TTC549 (cell line): ENCODE measurements around the gene NBDY.
"Not testable (repeated sequence)": the region's sequence is repeated elsewhere in the genome, so short reads cannot be mapped to it uniquely, and the experiment has no call there.

Experiments used
- FAIRE-seq: peaks from 2 replicates; lab custom pipeline; 2012; peaks lifted over from hg19 to GRCh38; lab: Jason Lieb, UNC

The NBDY gene, protein sequence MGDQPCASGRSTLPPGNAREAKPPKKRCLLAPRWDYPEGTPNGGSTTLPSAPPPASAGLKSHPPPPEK

DNA sequence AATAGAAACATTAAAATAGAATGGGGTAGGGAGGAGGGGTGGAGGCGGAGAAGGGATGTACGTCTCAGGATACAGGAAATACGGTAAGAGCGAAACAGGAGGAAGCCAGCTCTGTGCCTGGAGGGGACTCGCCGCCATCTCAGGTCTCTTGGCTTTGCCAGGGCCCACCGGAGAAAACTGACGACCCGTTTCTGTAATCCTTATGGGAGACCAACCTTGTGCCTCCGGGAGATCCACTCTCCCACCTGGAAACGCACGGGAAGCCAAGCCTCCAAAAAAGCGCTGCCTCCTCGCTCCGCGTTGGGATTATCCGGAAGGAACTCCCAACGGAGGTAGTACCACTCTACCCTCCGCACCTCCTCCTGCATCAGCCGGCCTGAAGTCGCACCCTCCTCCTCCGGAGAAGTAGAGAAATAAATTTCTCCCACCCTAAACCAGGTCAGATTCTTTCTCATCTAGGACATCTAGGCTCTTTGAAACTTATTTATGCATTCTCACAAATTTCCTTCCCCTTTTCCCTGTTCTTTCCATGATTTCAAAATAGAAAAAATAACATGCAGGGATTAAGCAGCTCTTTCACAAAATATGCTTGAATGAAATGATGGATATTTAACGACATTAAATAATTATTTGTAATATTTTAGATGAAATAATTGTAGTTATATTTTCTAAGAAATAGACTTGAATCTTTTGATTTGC lies at the start of gene NBDY:
NBDY (plus strand) TSS at position 92 of the 699 bp plus-strand sequence; CDS start at position 203, 111 bp downstream.
- no peak for FAIRE-seq

DNA sequence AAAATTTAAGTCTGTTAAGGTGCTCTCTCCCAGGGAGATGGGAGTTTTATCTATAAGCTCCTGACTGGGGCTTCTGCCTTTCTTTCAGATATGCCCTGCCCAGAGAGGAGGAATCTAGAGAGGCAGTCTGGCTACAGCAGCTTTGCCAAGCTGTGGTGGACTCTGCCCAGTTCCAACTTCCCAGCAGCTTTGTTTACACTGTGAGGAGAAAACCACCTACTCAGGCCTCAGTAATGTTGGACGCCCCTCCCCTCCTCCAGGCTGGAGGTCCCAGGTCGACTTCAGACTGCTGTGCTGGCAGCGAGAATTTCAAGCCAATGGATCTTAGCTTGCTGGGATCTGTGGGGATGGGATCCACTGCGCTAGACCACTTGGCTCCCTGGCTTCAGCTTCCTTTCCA lies 24.5 kb upstream of the NBDY start:
- FAIRE-seq: not testable (repeated sequence)

DNA sequence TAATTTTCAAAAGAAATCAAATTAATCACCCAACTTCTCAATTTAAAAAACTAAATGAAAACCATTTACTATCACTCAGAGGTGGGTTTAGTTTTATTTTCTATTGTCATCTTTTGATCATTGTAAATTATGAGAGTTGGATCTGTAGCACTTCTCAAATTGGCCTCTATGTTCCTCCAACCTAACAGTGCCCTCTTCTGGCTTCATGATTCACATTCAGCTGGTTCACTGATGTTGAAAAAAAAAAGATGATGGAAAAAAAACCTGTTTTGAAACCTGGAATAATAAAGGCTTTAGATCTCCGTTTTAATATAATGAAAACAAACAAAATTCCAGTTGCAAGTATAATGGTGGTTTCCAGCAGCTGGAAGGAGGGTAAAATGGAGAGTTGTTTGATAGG lies 2.4 kb upstream of the NBDY start:
- peak; percentile 91 for FAIRE-seq

DNA sequence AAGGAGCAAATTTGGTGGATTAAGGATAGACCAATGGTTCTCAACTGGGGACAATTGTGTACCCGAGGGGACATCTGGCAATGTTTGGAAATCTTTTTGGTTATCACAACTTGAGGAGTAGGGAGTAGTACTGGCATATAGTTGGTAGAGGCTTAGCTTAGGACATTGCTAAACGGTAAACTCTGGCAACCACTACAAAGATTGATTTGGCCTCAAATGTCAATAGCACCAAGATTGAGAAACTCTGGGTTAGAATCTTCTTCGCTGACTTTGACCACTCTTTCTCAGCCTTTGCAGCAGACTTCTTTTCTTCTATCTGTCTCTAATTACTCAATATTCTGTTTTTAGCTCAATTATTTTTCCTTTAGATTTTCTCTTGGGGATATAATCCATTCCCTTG lies 1.5 kb upstream of the NBDY start:
- no peak for FAIRE-seq

DNA sequence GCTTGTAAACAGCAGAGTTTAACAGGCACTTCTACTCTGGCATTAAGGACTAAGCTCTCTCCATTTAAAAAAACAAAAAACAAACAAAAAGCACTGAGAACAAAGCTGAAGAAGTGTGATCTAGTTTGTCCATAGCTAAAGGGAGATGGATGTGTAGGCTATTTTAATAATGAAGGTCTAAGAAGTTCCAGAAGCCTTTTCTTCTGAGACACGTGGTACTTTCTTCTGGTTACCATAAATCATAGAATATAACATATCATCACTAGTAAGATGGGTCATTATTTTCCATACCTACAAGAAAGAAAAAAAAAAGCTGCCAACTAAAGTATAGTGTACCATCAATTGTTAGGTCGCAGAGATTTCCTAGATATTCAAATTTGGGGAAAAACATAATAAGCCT lies 722 bp upstream of the NBDY start:
- no peak for FAIRE-seq

DNA sequence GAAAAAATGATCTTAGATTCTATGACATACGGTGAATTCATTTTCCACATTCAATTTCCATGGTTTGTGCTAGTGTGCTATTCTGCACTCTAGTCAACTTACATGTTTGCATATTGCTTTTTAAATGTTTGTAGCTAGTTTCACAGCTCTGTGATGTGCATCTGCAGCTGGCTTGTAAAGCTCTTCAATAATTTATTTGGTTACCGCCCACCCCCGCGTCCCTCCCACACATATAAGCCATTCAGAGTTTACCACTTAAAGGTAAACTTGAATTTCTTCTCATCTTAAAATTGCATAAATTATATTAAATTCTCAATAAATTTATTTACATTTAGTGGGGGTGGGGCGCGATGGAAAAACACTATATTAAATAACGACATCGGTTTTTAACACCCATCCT lies 291 bp upstream of the NBDY start:
- no peak for FAIRE-seq

DNA sequence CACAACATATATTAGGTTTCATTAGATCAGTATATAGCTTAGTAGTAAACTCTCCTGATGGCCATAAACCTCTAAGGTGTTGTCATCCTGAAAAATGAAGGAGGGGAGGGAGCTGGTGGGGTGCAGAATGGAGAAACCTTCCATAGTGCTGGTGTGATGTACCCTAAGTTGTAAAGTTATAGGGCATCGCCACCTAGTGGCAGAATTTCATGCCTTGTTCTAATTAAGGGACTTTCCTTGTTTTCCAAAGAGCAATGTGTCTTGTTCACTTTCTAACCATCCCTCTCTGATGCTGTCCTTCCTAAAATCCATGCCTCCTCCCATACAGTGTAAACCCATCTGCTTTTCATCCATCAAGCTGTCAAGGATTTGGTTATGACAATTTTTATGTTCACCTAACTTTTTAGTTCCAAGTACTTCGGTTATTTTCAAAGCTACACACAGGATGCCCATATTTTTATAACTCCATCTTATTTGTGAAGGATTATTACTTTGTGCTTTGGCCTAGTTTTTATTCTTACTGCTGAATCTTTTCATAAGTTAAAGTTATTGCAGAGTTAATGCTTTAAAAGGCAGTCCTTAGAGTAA lies 4.5 kb downstream of the NBDY start:
- no peak for FAIRE-seq

DNA sequence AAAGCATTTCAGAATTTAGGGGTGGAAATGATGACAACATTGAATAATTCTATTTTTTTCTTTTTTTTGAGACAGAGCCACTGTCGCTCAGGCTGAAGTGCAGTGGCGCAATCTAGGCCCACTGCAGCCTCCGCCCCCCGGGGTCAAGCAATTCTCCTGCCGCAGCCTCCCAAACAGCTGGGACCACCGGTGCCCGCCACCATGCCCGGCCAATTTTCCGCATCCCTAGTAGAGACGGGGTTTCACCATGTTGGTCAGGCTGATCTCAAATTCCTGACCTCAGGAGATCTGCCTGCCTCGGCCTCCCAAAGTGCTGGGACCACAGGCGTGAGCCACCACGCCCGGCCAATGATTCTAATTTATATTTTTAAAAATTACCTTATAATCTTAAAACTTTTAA lies 7.2 kb downstream of the NBDY start:
- FAIRE-seq: no peak

DNA sequence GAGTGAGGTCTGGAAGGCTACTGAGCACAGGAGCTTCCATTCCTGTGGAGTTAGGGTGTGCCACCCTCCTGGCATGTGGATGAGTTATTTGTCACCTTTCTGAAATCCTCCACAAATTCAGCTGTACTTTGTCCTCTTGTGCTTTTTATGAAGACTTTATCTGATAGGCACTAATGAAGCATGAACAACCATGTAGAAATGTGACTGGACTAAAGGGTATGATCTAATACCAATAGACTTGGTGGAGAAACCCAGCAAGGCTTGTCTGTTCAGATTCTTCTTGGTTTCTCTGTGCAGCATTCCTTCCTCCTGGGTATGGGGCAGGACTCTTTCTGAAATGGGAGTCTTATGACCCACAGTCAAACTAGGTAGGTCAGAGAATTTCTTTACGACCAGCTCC lies 9.6 kb downstream of the NBDY start:
- no peak for FAIRE-seq

DNA sequence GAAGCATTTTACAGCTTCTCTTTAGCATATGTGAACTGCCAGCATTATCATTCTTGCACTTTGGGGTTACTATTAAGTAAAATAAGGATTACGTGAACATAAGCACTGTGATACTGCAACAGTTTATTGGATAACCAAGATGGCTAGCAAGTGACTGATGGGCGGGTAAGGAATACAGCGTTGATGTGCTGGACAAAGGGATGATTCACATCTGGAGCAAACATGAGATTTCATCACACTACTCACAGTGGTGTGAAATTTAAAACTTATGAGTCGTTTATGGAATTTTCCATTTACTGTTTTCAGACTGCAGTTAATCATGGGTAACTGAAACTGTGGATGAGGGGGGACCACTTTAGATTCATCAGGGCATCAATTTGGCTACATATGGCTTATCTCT lies 16.0 kb downstream of the NBDY start:
- no peak for FAIRE-seq

DNA sequence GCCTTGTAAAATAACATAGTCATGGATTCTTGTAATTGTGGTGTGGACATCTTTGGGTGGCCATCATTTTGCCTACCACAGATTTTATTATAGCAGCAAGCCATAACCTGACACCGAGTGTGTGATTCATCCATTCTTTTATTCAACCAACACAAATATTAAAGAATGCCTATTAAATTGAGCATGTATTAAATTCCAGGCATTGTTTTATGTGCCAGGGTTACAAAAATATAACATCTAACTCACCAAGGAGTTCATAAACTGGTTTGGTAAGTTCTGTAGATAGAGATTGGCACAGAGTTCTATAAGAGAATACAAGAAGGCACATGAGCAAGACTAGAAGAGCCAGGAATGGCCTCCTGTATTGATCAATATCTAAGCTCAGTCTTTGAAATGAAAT lies 18.0 kb downstream of the NBDY start:
- no peak for FAIRE-seq

DNA sequence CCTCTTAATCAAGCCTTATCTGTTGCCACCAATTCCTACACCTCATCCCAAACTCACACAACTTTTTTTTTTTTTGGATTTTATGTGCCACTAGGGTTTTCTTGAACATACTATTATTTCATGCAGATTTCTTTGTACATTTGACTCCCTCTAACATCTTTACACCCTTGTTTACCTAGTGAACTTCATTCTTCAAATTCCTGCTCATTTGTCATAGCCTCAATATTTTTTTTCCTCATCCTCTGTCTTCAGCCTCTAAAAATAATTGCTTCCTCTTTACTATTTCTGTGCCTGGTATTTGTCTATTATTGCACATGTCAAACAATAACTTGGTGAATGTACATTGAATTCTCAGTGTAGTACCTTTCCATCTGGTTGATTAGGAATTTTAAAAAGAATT lies 22.0 kb downstream of the NBDY start:
- FAIRE-seq: no peak

DNA sequence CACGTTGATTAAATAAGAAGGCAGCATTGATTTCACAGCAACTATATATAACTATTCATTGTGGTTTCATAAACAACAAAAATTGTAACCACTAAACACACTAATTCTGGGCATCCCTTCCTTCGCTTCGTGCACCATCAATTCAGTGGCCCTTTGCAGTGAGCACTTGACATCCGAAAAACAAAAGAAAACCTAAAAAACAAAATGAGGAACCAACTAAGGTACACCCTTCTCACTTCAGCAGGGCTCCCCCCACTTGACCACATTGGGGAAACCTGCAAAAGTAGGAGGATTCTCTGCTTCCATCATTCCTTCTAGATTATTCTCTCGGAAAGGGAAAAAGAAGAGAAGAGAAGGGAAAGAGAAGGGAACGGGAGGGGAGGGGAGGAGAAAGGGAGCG lies 28.3 kb downstream of the NBDY start:
- FAIRE-seq: no peak

DNA sequence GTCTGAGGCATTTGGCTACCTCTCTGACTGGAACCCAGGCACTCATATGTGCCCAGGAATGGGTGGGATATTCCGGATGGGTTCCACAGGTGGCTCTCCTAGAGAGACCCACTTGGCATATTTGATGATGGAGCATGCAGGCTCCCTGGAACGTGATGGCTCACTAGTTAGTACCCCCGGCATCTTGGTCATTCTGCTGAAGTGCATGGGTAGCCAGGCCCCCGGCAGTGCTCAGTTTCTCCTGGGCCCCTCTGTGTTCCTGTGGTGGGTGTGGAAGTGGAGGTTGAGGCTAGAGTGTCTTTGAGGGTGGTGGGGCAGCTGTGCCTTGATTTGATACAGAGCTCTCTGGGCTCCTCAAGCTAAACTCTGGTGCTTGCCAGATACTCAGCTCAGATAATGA lies 29.4 kb downstream of the NBDY start:
- no peak for FAIRE-seq

DNA sequence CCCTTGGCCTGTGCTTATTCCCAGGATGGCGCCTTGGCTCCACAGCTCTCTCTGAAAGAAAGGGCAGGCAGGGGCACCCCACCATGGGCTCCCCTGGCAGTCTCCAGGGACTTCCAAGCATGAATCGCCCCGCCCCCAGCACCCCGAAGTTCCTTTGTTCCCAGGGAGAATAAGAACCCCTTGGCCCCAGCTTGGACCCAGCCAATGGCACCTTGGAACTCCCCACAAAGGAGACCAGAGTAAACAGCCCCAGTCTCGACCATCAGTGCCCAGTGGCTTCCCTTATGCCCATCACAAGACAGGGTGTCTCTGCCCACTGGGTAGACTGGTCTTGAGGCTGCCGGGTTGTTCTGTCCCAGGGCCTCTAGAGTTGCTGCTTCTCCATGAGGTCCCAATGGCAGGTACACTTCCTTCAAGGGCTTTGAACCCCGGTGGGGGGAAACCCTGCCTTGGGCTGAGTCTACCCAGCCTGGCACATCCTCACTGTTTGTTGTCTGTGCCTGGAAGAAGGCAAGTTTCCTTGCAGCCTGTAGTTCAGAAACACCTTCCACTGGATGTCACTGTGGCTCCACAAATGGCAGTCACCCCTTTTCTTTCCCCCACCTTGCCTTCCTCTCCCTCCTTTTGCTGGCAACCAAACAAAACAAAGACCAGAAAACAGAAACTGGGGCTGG lies 30.8 kb downstream of the NBDY start:
- no peak for FAIRE-seq

DNA sequence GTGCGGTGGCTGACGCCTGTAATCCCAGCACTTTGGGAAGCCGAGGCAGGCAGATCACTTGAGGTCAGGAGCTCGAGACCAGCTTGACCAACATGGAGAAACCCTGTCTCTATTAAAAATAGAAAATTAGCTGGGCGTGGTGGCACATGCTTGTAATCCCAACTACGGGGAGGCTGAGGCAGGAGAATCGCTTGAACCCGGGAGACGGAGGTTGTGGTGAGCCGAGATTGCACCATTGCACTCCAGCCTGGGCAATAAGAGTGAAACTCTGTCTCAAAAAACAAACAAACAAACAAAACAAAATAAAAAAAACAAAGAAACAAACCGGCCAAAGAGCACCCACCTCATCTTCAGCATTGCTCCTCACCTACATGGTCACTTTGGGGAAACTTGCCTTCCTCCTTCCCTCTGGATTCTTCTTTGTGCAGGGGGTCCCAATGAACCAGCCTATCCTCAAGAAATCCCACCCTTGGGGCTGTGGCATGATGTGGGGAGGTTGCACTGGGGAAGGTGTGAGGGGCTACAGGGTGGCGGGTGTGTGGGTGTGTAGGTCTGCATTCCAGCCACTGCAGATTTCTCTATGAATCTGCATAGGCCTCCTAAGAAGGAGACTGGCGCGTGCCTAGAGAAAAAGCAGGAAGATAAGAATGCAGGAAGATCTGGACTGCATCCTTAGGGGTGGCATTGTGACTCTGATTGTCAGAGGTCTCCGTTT lies 31.5 kb downstream of the NBDY start:
- not testable (repeated sequence) for FAIRE-seq

DNA sequence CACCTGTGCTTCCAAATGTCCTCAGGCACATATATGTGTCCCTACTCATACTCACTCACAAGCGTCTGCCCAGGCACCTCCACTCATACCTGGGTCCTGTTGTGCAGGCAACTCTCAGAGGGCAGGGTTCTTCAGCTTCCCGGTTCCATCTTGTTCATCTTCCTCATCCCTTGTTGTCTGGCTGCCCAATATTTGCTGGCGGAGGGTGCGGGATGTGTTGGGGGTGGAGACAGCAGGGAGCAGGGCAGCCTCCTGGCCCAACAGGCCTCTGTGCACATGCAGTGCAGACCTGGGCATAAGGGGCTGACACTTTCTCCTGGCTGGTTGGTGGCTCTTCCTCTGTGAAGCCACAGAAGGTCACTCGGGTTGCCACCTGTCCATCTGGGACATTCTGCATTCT lies 32.1 kb downstream of the NBDY start:
- no peak for FAIRE-seq

DNA sequence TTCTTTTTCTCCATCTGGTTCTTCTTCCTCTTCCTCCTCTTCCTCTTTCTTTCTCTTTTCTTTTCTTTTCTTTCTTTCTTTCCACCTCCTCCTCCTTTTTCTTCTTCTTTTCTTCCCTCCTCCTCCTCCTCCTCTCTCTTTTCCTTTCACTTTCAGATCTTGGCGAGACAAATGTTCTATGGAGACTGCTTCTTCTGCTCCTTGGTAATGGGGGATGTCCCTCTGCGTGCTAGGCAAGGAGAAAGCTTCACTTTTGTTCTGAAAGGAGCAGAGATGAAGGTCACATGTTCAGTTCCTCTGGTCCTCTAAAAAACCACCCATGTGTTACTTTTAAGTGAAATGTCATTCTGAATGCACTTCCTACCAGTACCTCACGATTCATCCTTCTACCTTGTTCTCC lies 33.2 kb downstream of the NBDY start:
- no peak for FAIRE-seq

DNA sequence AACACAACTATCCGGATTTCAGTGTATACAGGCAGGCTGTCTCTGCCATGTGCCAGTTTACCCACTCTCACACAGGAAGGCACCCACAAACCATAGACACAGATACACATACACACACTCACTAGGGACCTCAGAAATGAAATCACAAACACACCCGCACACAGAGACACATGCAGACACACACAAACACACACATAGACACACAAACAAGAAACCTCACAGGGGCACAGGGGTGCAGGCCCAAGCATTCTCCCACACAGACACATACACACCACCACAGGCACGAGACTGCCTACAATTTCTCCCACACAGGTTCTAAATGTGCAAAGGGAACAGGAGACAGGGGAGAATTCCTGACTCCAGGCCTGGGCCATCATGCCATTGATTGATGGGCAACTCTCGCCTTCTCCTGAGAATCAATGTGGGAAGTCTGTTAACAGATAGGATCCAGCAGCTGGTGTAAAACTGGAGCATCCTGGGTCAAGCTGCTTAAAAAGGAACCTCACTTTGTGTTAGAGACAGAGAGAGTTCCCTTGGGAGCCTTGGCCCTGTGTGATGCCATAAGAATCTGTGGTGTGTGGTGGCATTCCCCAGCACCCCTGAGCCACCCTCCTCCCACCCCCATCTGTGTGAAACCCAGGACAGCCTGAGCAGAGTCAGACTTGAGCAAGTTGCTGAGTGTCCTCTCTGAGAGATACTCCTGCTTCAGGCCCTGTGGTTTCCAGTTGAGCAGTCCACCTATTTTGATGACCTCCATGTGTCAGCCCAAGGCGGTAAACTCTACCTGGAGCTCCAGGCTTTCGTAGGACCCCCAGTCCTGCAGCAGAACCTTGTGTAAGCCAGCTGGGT lies 33.9 kb downstream of the NBDY start:
- FAIRE-seq: no peak

DNA sequence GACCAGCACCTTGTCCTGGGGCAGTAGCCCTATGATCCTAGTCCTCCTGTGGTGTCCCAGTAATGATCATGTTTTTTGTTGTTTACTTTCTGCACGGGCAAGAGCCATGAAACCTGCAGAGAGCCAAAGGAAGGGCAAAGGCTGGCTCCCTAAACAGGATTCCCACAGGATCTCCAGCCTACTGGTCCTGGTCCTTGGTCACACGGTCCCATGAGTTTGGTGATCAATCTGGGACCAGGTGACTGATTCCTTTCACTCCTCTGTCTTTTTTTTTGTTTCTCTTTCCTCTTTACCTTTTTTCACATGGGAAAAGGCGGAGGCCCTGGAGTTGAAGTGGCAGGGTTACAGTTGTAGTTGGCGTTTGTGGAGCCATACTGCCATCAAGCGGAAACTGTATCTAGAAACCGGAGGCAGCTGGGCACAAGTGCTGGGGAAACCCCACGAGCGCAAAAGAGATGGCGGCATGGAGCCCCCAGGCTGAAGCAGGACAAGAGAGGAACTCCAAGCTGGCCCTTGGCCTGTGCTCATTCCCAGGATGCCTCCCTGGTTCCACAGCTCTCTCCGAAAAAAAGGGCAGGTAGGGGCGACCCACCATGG lies 34.6 kb downstream of the NBDY start:
- FAIRE-seq: no peak

DNA sequence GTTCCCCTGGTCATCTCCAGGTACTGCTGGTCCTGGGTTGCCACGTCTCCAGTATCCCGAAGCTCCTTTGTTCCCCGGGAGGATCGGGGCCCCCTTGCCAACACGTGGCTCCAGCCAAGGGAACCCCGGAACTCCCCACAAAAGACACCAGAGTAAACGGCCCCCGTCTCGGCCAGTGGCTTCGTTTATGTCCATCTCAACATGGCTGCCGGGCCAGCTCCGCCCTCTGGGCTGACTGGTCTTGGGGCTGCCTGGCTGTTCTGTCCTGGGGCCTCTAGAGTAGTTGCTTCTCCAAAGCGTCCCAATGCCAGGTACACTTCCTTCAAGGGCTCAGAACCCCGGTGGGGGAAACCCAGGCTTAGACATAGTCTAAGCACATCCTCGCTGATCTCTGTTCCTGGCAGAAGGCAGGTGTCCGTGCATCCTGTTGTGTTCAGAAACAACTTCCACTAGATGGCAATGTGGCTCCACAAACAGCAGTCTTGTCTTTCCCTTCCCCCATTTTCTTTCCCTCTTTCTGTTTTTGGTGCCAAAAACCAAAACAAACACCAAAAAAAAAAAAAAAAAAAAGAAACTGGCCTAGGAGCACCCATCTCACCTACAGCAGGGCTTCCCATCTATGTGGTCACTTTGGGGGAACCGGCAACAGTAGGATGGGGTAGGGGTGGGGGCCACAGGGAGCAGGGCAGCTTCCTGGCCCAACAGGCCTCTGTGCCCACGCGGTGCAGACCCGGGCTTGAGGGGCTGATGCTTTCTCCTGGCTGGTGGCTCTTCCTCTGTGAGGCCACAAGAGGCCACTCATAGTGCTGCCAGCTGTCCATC lies 35.3 kb downstream of the NBDY start:
- no peak for FAIRE-seq
